WI38 (cell line): ENCODE data around the gene CUX1.

Experiments used
- H3K4me3 ChIP-seq: 2 replicates; pipeline ENCODE4 v1.5.1; 2011; ENCODE audit warnings: low read depth, mild to moderate bottlenecking, control low read depth, low read length
- CTCF ChIP-seq: IDR thresholded peaks from 2 replicates; pipeline ENCODE4 v1.5.1; 2012; ENCODE audit warnings: low read depth, mild to moderate bottlenecking, control low read depth, low read length

CUX1 gene

GRCh38 chr7:102096012-102096332 is 278.5 kb downstream of the CUX1 start:
- no peak overlapping the region for H3K4me3 ChIP-seq
- no peak for TF ChIP-seq CTCF

GRCh38 chr7:102096706-102097427 is 279.4 kb downstream of the CUX1 start:
- no peak for TF ChIP-seq CTCF
- H3K4me3 ChIP-seq = no peak overlapping the region

GRCh38 chr7:102097601-102098161 is 280.3 kb downstream of the CUX1 start:
- no peak for TF ChIP-seq CTCF

GRCh38 chr7:102098986-102099385 is 281.6 kb downstream of the CUX1 start:
- TF ChIP-seq CTCF = no peak
- no peak overlapping the region for H3K4me3 ChIP-seq

More at GRCh38 chr7:102097601-102098161, 280.3 kb downstream of the CUX1 start:
- no peak overlapping the region for H3K4me3 ChIP-seq

- no peak for TF ChIP-seq CTCF
- H3K4me3 ChIP-seq = no peak overlapping the region
These were observed 282.0 kb downstream of the CUX1 start for GRCh38 chr7:102099474-102099873.

GRCh38 chr7:102101111-102101551 is 283.7 kb downstream of the CUX1 start:
- no peak overlapping the region for H3K4me3 ChIP-seq
- TF ChIP-seq CTCF = no peak

- no peak for TF ChIP-seq CTCF
- H3K4me3 ChIP-seq = no peak overlapping the region
These were observed 284.5 kb downstream of the CUX1 start for GRCh38 chr7:102101926-102102325.
